Transverse colon (tissue), 4 donors: ENCODE measurements around the gene ZNF785.
"Not testable (repeated sequence)": the region's sequence is repeated elsewhere in the genome, so short reads cannot be mapped to it uniquely, and the experiment has no call there.

Source experiments
- EP300 ChIP-seq: sonication (generic); formaldehyde crosslinking; IDR thresholded peaks from one replicate; pipeline ENCODE4 v1.6.1; 2017; ENCODE audit warnings: antibody characterized with exemption, low read depth
- POLR2A ChIP-seq: fragments of 450-650 bp; IDR thresholded peaks from one replicate; pipeline ENCODE4 v1.6.1; 2016; ENCODE audit warnings: antibody characterized with exemption, mild to moderate bottlenecking, moderate library complexity
- POLR2AphosphoS5 ChIP-seq, 3 donors: sonication (generic); formaldehyde crosslinking; IDR thresholded peaks; one replicate each; pipeline ENCODE4 v1.6.1; 2016; ENCODE audit warnings: antibody characterized with exemption in 3 of 3
- TF ChIP-seq, protein P1 (sequence below), 5 experiments: fragments of 200-600 bp in 3 of 5; fragments of 450-650 bp in 2 of 5; sonication (generic) in 3 of 5; IDR thresholded peaks; 1 replicate in 2 of 5; 2 replicates in 3 of 5; pipeline ENCODE4 v1.5.1; 2016 to 2017; ENCODE audit warnings: antibody characterized with exemption in 5 of 5, inconsistent platforms in 3 of 5, mild to moderate bottlenecking in 2 of 5, moderate library complexity in 1 of 5

DNA sequence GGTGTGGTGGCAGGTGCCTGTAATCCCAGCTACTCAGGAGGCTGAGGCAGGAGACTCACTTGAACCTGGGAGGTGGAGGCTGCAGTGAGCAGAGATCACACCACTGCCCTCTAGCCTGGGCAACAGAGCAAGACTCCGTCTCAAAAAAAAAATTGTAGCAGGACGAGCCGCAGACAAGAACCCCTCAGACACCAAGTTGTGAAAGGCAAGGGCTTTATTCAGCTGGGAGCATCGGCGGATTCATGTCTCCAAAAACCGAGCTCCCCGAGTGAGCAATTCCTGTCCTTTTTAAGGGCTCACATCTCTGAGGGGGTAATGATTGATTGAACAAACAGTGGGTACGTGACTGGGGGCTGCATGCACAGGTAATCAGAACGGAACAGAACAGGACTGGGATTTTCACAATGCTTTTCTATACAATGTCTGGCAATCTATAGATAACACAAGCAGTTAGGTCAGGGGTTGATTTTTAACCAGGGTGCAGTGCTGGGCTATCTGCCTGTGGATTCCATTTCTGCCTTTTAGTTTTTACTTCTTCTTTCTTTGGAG is 44.5 kb downstream of the ZNF785 start:
- TF ChIP-seq POLR2A; POLR2AphosphoS5 (IDR thresholded peaks at IDR 0.05); EP300: not testable (repeated sequence)
- TF ChIP-seq, protein P1, sequence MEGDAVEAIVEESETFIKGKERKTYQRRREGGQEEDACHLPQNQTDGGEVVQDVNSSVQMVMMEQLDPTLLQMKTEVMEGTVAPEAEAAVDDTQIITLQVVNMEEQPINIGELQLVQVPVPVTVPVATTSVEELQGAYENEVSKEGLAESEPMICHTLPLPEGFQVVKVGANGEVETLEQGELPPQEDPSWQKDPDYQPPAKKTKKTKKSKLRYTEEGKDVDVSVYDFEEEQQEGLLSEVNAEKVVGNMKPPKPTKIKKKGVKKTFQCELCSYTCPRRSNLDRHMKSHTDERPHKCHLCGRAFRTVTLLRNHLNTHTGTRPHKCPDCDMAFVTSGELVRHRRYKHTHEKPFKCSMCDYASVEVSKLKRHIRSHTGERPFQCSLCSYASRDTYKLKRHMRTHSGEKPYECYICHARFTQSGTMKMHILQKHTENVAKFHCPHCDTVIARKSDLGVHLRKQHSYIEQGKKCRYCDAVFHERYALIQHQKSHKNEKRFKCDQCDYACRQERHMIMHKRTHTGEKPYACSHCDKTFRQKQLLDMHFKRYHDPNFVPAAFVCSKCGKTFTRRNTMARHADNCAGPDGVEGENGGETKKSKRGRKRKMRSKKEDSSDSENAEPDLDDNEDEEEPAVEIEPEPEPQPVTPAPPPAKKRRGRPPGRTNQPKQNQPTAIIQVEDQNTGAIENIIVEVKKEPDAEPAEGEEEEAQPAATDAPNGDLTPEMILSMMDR (IDR thresholded peaks at IDR 0.05) = not testable (repeated sequence)
